Right ventricle myocardium inferior (tissue), 1 donor: ENCODE results near the gene REPS1. TPM values are rescaled to one million over a fixed set of nuclear protein-coding genes. Genes with fewer than 3 reads are reported as not detected.

Experiments
- ATAC-seq: fragments of 200-7000 bp; cut with Tn5 transposase; one replicate; pipeline ENCODE4 v1.9.1; 2020; ENCODE audit warnings: mild to moderate bottlenecking, moderate library complexity
- DNase-seq: peaks from one replicate; pipeline ENCODE4 v3.0.0; 2021; ENCODE audit errors: missing footprints
- intact Hi-C: fragments of 100-400 bp; cut with DNase I; formaldehyde crosslinking; loops from one replicate; pipeline ENCODE4 v1.11.0; 2022
- total RNA-seq: library from RNA; stranded (reverse); fragmentation: NEBNext Ultra II Directional; extraction: Animal tissue kit (Norgen Biotek cat#: 25700); gene quantifications from one replicate; pipeline ENCODE4 v1.2.1, GENCODE V29; 2021
- donor health status: DM: no; HTN: yes; CAD: no; lungs with severe emphysema.

REPS1 gene
- total RNA-seq, 1 donor from 2014 or later: 31.1 TPM

- DNase-seq (no peak), ATAC-seq (no peak)
- intact Hi-C loops: no loop called here
Observed at GRCh38 chr6:138885156-138885819, 102.8 kb downstream of the REPS1 start.

DNA sequence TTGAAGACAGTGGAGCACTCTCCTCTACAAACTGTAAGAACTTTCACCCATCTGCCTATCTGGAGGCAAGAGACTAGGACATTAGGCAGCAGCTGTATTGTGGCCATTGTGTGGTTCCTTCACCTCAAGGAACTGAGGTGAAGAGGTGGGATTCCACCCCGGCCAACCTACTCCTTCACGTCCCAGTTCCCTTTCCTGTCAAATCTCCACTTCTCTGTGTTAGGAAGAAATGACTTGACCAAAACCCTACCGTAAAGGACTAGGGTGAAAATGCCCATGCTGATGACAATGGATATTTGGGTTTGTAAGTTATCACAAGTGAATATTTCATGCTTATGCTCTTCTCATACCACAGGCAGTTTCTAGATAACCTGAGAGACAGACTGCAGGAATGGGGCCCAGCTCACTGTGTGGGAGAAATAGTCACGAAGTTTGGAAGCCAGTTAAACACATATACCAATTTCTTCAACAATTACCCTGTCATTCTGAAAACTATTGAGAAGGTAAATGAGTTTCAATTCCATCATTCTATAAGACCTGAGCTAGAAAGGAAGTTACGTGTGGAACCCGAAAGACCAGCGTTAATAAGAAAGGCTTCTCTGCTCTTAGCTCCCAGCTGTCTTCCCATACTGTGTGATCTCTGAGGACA lies 105.6 kb downstream of the REPS1 start:
- no peak for DNase-seq
- peak; percentile 34 for ATAC-seq
- intact Hi-C loops: no loop called here

GRCh38 chr6:138873191-138873590 lies 114.9 kb downstream of the REPS1 start:
- DNase-seq (no peak), ATAC-seq (no peak)
- intact Hi-C loops: no loop called here

DNA sequence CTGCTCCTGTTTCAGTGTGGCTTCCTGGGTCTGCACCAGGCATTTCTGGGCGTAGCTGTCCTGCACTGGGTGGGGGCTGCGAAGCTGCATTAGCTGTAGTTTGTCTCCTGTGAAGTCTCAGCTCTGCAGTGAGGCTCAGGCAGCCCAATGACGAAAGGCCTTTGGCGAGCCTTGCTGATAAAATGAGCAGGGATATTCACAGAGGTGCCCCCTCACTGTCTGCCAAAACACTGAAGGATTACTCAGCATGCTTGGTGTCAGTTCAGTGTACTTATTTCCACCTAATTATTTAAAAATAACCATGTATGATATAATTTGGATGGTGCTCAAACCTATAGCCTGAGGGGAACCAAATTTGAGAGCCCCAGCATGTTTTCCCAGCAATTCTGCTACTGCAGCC lies 118.7 kb downstream of the REPS1 start:
- peak; percentile 88 for ATAC-seq

DNA sequence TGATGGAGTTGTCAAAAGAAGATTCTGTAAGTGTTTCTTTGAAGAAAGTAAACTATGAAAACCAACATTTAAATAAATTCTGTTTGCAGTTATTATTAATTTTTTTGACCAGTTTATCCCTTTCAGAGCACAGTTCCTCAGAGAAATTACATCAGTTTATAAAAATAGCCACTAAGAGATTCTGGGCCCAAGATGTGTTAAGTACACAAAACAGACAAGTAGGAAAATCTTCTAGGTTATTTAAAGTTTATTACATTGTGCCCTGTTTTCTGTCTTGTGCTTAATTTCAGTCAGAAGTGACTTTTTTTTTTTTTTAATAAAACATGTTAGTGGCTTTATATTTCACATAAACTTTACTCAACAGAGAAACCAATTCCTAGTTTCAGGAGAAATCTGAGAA lies 119.9 kb downstream of the REPS1 start:
- intact Hi-C loops: loop anchor here (5.0 kb wide), 1 partner anchor 36 kb away; no protein-coding TSS in a partner anchor
- ATAC-seq (no peak), DNase-seq (no peak)

More for the DNA sequence above, 118.7 kb downstream of the REPS1 start:
- DNase-seq: peak; percentile 63
- intact Hi-C loops: loop anchor here (5.0 kb wide), 1 partner anchor 37 kb away; no protein-coding TSS in a partner anchor

DNA sequence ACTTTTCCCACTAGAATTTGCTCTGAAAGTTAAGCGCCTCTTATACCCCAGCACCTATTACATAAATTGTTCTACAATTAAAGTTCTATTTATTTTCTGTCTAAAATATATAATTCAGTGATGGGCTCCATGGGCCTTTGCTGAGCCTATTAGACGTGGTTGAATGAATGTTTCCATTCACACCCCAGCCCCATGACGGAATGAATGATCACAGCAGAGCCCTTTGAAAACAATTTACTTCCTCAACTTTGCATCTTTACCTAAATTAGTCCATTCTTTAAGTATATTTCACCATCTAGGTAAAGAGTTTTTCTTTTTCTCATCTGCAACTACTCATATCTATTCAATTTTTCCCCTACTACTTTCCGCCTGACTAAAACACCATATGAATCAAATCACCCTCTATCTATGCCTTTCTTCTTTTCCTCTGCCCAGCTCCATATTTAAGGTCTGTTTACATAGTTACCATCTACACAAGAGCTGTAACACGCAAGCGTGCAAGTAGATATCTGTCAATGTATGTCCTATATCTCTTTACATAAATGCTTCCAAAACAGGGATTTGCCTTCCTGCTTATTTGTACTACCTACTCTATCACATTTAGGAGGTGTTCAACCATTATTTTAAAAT lies 122.5 kb downstream of the REPS1 start:
- intact Hi-C loops: loop anchor here (5.0 kb wide), 1 partner anchor 33 kb away; no protein-coding TSS in a partner anchor
- DNase-seq: no peak
- ATAC-seq: no peak

DNA sequence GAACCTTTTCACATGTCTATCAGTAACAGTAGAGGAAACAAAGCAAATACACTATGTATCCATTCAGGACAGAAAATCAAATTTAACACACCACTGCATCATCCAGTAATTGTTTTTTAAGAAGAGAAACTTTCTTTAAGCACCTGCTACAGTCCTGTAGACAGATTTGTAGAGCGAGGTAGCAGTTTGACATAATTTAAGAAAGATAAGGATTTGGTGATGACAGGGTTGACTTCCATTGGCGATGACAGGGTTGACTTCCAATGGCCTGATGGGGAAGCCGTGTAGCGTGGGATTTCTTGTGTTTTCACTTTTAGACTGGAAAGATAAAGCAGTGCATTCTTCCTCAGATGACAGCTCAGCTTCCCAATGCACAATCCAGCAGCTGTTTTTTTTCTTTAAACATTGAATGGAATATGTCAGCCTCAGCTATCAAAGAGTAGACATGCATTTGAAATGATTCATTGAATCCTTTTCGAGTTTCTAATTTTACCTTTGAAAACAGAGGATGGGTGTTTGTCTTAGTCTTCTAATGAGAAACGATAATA lies 123.6 kb downstream of the REPS1 start:
- intact Hi-C loops: no loop called here
- DNase-seq (no peak), ATAC-seq (peak; percentile 6)

DNA sequence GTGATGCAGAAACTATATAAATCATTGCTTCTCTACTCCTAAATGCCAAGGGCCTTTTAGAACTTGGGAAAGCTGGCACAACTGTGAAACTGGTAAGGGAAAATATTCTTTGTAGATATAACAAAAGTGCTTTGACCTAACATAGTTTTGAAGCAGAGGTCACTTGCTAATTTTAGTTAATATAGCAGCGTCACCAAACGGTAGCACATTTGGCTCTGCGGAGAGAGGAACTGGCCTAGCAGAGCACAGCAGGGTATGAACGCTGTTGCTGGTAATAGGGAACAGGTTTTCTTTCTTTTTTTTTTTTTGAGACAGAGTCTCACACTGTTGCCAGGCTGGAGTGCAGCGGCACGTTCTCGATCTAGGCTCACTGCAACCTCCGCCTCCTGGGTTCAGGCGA lies 124.7 kb downstream of the REPS1 start:
- intact Hi-C loops: no loop called here
- DNase-seq (no peak), ATAC-seq (peak; percentile 86)

DNA sequence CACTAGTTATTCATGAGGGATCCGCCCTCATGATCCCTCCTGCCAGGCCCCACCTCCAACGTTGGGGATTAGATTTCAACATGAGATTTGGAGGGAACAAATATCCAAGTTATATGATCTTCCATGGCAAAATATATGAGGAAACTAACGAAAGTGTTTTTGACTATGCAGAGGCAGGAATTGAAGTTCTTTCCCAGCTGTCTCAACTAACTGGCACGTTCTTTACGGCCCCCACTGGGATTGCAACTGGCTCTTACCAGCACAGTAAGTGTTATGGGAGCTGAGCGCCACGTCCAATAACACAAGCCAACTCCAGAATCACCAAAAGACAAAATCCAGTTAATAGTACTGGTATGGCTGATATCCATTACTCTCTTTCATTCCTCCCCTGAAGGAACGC lies 125.6 kb downstream of the REPS1 start:
- intact Hi-C loops: no loop called here
- ATAC-seq: peak; percentile 32
- DNase-seq: no peak

- intact Hi-C loops: no loop called here
- no peak for DNase-seq
- no peak for ATAC-seq
Observed at GRCh38 chr6:138857775-138858174, 130.3 kb downstream of the REPS1 start.

DNA sequence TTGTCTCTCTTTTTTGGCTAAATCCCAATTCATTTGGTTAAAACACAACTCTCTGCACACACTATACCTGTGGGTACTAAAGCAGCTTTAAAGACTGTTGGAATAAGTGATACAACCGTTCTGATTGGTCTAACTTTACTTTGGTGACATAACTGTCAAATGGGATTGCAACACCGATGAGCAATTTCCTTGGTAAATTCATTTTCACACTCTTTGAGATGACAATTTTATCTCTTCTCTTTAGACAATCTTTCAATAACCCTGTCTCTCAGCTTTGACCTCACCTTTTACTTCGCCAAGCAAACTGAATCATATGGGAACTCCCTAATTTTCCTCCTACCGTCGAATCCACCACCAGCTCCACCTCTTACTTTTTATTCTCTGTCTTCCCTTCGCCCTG lies 131.4 kb downstream of the REPS1 start:
- intact Hi-C loops: no loop called here

More for the DNA sequence above, 131.4 kb downstream of the REPS1 start:
- ATAC-seq (no peak), DNase-seq (no peak)

Other genes with a start within 250 kb of the REPS1 start
- gene CCDC28A, start 214.5 kb downstream of the REPS1 start, total RNA-seq: 9.2 TPM
- 1.1 TPM for gene ECT2L, start 192.2 kb downstream of the REPS1 start, total RNA-seq
- 7.9 TPM for gene ABRACL, start 40.5 kb upstream of the REPS1 start, total RNA-seq
- 54.9 TPM for gene HECA, start 146.8 kb upstream of the REPS1 start, total RNA-seq